Chondrocyte (in vitro differentiated cells): ENCODE results near the gene ATCAY. TPM values are rescaled to one million over a fixed set of nuclear protein-coding genes. Genes with fewer than 3 reads are reported as not detected.
A peak's percentile ranks its signal among the peaks of the same experiment; 100 is the strongest.

ENCODE experiments used
- DNase-seq: peaks from one replicate; pipeline ENCODE4 v3.0.0; 2021; ENCODE audit warnings: mixed read lengths, low spot score
- H3K27ac Mint-ChIP-seq: one replicate; pipeline ENCODE4 v1.8.0; 2021; ENCODE audit warnings: mild to moderate bottlenecking, moderate library complexity, mixed read lengths; ENCODE audit not compliant: unreplicated experiment
- H3K27me3 Mint-ChIP-seq: 2 replicates; pipeline ENCODE4 v1.8.0; 2021; ENCODE audit warnings: low read depth, mixed read lengths
- H3K36me3 Mint-ChIP-seq: 2 replicates; pipeline ENCODE4 v1.8.0; 2021; ENCODE audit warnings: low read depth, mixed read lengths
- H3K4me1 Mint-ChIP-seq: 2 replicates; pipeline ENCODE4 v1.8.0; 2021; ENCODE audit warnings: low read depth, mild to moderate bottlenecking, mixed read lengths
- H3K4me3 Mint-ChIP-seq: one replicate; pipeline ENCODE4 v1.8.0; 2021; ENCODE audit warnings: mild to moderate bottlenecking, moderate library complexity, mixed read lengths; ENCODE audit not compliant: unreplicated experiment
- H3K9me3 Mint-ChIP-seq: 2 replicates; pipeline ENCODE4 v1.8.0; 2021; ENCODE audit warnings: low read depth, mixed read lengths
- CTCF ChIP-seq: fragments of 200-600 bp; sonication (generic); IDR thresholded peaks from 2 replicates; pipeline ENCODE4 v1.5.0; 2021; ENCODE audit warnings: antibody characterized with exemption, mild to moderate bottlenecking, moderate library complexity
- total RNA-seq: library from RNA; stranded (reverse); gene quantifications from 3 replicates; pipeline ENCODE4 v1.2.1, GENCODE V29; 2021

ATCAY gene
- total RNA-seq, 1 donor from 2014 or later = not detected

- peaks cover 8% of the 10 kb centered on the region for H3K9me3 Mint-ChIP-seq
- peaks cover 30% of the 10 kb centered on the region for H3K27me3 Mint-ChIP-seq
- DNase-seq = no peak
- peaks cover 5% of the 10 kb centered on the region for H3K4me1 Mint-ChIP-seq
- H3K4me3 Mint-ChIP-seq = no peak overlapping the region
- H3K27ac Mint-ChIP-seq = no peak overlapping the region
- peak; percentile 72 for TF ChIP-seq CTCF
- peaks cover 5% of the 10 kb centered on the region for H3K36me3 Mint-ChIP-seq
Observed at GRCh38 chr19:3852614-3853254, 27.8 kb upstream of the ATCAY start.

- Mint-ChIP-seq H3K4me3 (no peak overlapping the region), H3K36me3 (peaks cover 5% of the 10 kb centered on the region), H3K27ac (no peak overlapping the region), H3K9me3 (peaks cover 8% of the 10 kb centered on the region), H3K4me1 (peaks cover 5% of the 10 kb centered on the region), H3K27me3 (peaks cover 37% of the 10 kb centered on the region)
- TF ChIP-seq CTCF = no peak
- DNase-seq = no peak
Observed at GRCh38 chr19:3855320-3855719, 25.2 kb upstream of the ATCAY start.

GRCh38 chr19:3857449-3858003, 23.0 kb upstream of the ATCAY start:
- no peak for TF ChIP-seq CTCF
- Mint-ChIP-seq H3K4me3 (no peak overlapping the region), H3K4me1 (peaks cover 4% of the 10 kb centered on the region)

GRCh38 chr19:3860499-3860898, 20.0 kb upstream of the ATCAY start:
- no peak overlapping the region for H3K4me3 Mint-ChIP-seq
- peaks cover 55% of the 10 kb centered on the region for H3K27me3 Mint-ChIP-seq
- TF ChIP-seq CTCF = no peak
- no peaks in the 10 kb centered on the region for H3K4me1 Mint-ChIP-seq
- no peak overlapping the region for H3K27ac Mint-ChIP-seq
- H3K9me3 Mint-ChIP-seq = no peaks in the 10 kb centered on the region
- peaks cover 1% of the 10 kb centered on the region for H3K36me3 Mint-ChIP-seq
- no peak for DNase-seq

More at GRCh38 chr19:3857449-3858003, 23.0 kb upstream of the ATCAY start:
- Mint-ChIP-seq H3K27ac (no peak overlapping the region), H3K9me3 (peaks cover under 1% of the 10 kb centered on the region), H3K36me3 (peaks cover 1% of the 10 kb centered on the region), H3K27me3 (peaks cover 52% of the 10 kb centered on the region)
- DNase-seq = no peak

GRCh38 chr19:3862826-3863500, 17.5 kb upstream of the ATCAY start:
- no peaks in the 10 kb centered on the region for H3K9me3 Mint-ChIP-seq
- H3K4me3 Mint-ChIP-seq = no peak overlapping the region
- peaks cover 1% of the 10 kb centered on the region for H3K36me3 Mint-ChIP-seq
- no peaks in the 10 kb centered on the region for H3K4me1 Mint-ChIP-seq
- no peak for TF ChIP-seq CTCF
- DNase-seq = no peak
- H3K27me3 Mint-ChIP-seq = peaks cover 67% of the 10 kb centered on the region
- H3K27ac Mint-ChIP-seq = no peak overlapping the region
